GM19035 (cell line): ENCODE data around the gene GPATCH11.

ENCODE experiments used
- ATAC-seq: cut with Tn5 transposase; IDR thresholded peaks from one replicate; pipeline ENCODE4 v1.9.1; 2021; ENCODE audit not compliant: unreplicated experiment

The GPATCH11 gene

DNA sequence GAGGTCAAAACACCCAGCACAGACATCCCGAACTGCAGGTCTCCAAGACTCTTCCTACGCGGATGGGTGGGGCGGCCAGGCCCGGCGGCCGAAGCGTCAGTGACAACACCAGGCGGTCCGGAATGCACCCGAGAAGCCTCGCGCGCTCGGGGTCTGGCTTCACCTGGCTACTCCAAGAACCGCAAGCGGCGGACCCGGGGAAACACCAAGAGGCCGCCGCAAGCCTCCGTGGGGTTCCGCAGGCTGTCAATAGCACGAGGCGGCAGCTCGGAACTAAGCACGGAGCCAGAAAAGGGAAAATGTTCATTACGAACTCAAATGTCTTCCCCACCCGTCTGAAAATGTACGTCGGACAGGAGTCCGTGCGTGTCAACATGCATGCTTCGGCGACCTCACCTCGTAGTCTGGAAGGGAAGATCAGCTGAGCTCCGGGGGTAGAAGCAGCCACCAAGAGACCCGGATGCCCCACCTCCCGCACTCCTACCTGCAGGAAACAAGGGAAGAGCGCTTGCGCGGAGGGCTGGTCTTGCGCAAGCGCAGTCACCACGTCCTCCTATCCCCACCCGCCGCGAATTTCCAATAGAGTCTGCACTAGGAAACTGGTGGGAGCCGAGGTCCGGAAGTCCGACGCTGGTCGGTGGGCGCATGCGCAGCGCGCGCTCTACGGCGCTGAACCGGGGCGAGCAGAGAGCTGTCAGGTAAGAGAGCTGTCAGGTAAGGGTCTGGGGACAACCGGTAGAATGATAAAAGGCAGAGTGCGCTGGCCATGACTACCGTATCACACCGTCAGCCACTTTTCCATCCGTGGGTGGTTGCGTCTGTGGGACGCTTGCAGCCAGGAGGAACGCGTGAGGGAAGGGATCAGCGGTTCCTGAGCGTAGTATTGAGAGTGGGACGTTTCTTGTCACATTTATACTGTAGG is at the start of gene GPATCH11, which contains the start of gene HEATR5B:
GPATCH11 (plus strand) TSS at position 646 of the 922 bp plus-strand sequence. CDS start 3,864 bp downstream, outside the sequence.
HEATR5B (minus strand) TSS at position 500 of the 922 bp plus-strand sequence. CDS start 958 bp downstream, outside the sequence.
- ATAC-seq: peak; percentile 86

DNA sequence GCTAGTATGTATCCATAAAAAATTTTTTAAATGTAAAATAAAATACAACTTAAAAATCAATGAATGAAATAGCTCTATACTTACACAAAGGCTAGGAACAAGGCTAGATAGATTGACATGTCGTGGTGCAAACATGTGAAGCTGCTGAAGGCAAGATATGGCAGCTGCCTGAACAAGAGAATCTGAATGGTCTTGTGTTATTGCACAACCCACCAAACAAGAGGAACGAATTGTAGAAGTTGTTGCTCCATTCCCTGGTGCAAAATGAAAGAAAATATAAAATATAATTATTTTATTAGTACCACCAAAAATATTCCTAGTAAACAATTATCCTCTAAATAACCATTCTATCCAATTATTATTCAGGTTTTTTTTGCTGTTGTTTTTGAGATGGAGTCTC is 46.5 kb upstream of the GPATCH11 start:
- no peak for ATAC-seq

DNA sequence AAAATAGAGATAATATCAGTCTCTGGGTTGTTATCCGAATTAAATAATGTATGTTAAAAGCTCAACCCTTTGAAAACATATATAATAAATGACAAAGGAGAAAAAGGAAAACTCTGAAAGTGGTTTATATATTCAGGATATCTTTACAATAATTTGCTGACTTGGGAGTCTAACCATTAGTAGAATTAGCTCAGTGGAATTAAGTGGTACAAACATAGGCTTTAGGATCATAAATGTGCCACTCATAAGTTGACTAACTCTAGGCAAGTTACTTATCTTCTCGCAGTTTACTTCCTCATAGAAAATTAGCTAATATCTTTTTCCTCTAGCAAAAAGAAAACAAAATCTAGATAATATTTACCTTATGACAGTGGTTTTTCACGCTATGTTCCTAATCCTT is 44.7 kb upstream of the GPATCH11 start:
- ATAC-seq: no peak

- ATAC-seq: no peak
These were observed 31.6 kb upstream of the GPATCH11 start for GRCh38 chr2:37052600-37053332.

GRCh38 chr2:37059841-37060240 is 24.5 kb upstream of the GPATCH11 start:
- no peak for ATAC-seq

DNA sequence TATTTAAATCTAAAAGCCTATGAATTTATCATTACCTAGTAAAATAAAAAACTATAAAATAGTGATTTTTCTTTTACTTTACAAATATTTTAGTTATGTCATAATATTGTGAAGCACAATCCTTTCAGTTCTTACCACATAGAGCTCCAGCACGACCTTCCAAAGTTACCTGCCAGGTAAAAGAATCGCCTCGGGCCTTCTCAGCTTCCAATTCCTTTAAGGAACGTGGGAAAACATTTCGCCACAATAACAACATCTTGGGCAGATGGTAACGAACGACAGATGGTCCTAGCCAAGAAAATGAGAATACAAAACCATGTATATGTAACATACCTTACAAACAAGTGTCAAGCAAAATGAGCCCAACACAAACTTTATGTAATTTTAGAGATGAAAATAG is 23.9 kb upstream of the GPATCH11 start:
- ATAC-seq: no peak

DNA sequence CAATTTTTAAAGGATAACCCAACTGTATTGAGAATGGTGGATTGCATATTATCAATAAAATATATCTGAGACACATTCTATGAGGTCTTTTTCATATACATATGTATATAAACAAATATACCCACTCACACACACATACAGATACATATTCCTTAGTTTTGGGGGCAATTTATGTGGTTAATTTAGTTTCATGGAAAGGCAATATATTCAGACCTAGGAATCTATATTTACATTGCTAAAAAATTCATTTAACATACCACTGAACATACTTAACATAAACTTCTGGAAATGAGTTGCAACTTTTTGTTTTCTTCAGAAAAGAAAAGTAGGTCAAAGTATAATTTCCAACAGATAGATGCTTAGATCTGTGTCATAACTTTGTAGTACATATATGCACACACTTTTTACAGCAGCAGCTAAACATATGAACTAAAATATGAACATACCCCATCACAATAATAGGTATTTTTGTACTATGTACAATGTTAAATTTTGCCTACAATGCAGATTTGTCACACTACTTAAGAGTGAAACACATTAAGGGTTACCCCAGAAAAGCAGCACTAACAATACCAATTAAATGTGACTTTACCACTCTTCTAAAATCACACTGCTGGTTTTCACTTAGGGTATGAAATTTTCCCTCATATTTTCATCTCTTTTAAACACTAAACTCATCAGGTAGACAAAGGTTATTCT is 23.2 kb upstream of the GPATCH11 start:
- no peak for ATAC-seq

DNA sequence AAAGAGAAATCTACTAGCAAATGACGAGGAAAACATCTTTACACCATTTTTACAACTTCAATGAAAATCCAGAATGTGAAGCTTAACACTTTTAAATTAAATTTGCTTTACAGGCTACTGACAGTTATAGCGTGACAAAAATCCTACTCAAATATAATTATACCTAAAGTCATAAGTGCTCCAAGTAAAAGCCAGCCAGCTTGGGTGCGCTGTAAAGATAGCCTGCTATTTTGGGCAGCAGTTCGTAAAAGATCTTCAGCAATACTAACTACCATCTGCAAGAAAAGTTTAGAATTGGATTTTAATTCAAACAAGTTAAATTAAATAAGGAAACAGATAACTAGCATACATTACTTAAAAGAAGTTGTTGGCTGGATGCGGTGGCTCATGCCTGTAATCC is 22.5 kb upstream of the GPATCH11 start:
- ATAC-seq: no peak

DNA sequence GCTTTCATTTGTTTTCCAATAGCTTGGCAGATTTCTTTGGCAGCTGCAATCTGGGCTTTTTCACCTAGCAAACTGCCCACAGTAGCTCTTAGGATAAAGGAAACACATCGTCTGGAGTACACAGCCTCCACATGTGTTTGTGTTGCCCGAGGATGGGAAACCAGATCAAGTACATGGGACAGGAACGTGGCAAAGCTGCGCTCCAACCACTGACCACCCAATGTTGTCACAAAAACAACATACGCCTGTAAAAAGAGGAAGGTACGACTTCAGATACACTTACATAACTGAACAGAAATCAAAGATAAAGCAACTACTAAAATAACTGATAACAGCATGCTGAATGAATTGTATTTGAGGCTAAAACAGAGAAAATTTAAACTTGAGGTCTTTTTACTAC is 15.6 kb upstream of the GPATCH11 start:
- no peak for ATAC-seq

GRCh38 chr2:37070931-37071330 is 13.4 kb upstream of the GPATCH11 start:
- ATAC-seq: no peak

DNA sequence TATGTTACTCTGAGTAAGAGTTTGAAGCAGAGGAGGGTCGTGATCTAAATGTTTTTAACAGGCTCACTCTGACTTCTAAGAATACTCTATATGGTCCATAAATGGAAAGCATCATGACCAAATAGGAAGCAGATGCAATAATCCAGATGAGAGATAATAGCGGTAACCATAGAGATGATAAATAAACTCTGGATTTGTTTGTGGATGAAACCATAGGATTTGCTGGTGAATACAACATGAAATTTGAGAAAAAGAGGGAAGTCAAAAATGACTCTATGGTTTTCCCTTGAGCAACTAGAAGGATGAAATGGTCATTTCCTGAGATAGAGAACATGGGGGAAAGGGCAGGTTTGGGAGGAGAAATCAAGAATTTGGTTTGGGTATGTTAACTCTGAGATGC is 4.1 kb upstream of the GPATCH11 start:
- ATAC-seq: no peak

- ATAC-seq: no peak
These were observed 3.6 kb upstream of the GPATCH11 start for GRCh38 chr2:37080689-37081088.

DNA sequence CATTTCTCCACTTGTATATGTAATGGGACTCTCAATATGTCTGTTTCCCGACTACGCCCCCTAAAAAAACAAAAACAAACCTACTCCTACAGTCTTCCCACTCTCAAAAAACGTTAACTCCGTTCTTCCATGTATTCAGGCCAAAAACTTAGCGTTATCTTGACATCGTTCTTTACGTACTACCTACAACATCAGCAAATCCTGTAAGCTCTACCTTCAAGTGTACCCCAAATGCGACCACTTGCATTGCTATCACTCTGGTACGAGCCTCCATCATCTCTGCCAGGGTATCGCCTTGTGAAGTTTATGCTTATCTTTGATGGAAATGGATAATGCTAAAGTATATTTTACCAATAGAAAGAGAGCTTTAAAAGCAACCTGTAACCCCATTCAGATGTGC is 479 bp downstream of the GPATCH11 start:
- no peak for ATAC-seq

- ATAC-seq: no peak
These were observed 1.4 kb downstream of the GPATCH11 start for GRCh38 chr2:37085731-37086147.

DNA sequence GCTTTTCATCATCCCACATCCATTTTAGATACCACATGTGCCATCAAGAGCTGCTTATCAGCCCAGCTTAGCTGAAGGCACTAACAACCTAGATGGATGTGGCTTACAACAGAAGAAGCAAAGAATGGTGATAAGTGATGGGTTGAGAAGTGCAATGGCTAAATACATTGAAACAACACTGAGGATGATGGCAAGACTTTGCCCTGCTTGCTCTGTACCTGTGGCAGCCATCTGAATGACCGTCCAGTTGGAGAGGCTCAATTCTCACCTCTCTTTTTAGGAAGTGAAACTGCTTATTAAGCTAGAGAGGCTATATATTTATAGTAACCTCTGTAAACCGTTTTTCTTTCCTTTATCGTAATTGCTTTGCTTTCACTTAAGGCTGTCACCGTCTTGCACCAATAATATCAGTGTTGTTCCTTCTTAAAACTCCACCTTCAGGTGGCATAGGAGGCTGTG is 5.7 kb downstream of the GPATCH11 start:
- peak; percentile 88 for ATAC-seq

DNA sequence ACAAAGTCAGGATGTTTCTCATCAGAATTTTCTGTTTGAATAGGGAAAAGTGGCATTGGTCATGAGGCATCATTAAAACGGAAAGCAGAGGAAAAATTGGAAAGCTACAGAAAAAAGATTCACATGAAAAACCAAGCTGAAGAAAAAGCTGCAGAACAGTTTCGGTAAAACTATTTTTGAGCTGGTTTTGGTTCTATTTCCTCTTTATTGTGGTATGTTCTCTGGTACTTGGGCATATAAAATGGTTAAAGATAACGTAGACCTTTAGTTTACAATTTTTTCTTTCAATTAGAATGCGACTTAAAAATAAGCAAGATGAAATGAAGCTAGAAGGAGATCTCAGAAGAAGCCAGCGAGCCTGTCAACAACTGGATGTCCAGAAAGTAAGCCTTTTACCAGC is 7.6 kb downstream of the GPATCH11 start:
- ATAC-seq: peak; percentile 61

DNA sequence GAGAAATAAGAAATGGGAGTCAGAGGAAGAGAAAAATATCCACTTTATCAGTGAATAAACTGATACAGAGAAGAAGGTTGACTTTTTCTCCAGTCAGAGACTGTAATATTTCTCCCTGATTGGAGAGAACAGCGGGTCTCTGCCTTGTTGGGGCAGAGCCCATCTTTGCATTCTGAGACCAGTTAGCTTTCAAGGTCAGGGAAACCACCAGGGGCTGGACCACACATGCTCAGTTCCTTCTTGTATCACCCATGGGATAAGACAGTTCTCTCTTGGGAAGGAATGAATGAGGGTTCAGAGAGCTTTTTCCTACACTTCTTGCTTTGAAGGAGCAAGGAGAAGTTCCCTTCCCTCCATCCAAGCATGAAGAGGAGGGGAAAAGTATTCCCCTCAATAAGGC is 12.2 kb downstream of the GPATCH11 start:
- no peak for ATAC-seq

- no peak for ATAC-seq
These were observed 14.2 kb downstream of the GPATCH11 start for GRCh38 chr2:37098416-37099118.

- ATAC-seq: no peak
These were observed 15.7 kb downstream of the GPATCH11 start for GRCh38 chr2:37100054-37100453.

- no peak for ATAC-seq
These were observed 18.3 kb downstream of the GPATCH11 start for GRCh38 chr2:37102588-37102987.

- no peak for ATAC-seq
These were observed 19.9 kb downstream of the GPATCH11 start for GRCh38 chr2:37104178-37104577.
